GM12878 (cell line): ENCODE results near the gene CBX7. TPM values are rescaled to one million over a fixed set of nuclear protein-coding genes. Genes with fewer than 3 reads are reported as not detected.

Experiments used
- ATAC-seq: fragments of 200-7000 bp; cut with Tn5 transposase; 3 replicates; pipeline ENCODE4 v1.9.1; 2020; ENCODE audit warnings: mild to moderate bottlenecking, moderate library complexity
- BruUV-seq: library from RNA; stranded (reverse); fragments of 400-500 nt; replicated peaks from 2 replicates; lab custom pipeline; 2021; lab: Mats Ljungman, UMichigan
- CTCF ChIA-PET: fragments of 300-600 bp; sonication (Branson Sonifier 250); formaldehyde crosslinking; extraction: SDS; loops from one replicate; lab custom pipeline; 2021; ENCODE audit warnings: inconsistent platforms; lab: Yijun Ruan, JAX
- POLR2A ChIA-PET: fragments of 350-600 bp; formaldehyde crosslinking; extraction: SDS; loops from one replicate; lab custom pipeline; 2021; ENCODE audit warnings: inconsistent platforms; lab: Charles Lee
- RAD21 ChIA-PET: fragments of 300-600 bp; sonication (Branson Sonifier 250); formaldehyde crosslinking; loops from one replicate; lab custom pipeline; 2023; ENCODE audit warnings: antibody characterized with exemption; ENCODE audit not compliant: unreplicated experiment; lab: Charles Lee
- SMC1A ChIA-PET: fragments of 300-600 bp; sonication (Branson Sonifier 250); formaldehyde crosslinking; loops from one replicate; lab custom pipeline; 2023; ENCODE audit not compliant: unreplicated experiment, uncharacterized antibody; lab: Charles Lee
- DNase-seq: peaks from one replicate; pipeline ENCODE4 v3.0.0-alpha.2; 2011; ENCODE audit warnings: low read depth, low spot score
- FAIRE-seq: peaks from 3 replicates; lab custom pipeline; 2011; peaks lifted over from hg19 to GRCh38; lab: Jason Lieb, UNC
- H2AFZ ChIP-seq: 2 replicates; pipeline ENCODE4 v1.6.0; 2011; ENCODE audit warnings: low read depth, low read length, control low read depth; ENCODE audit not compliant: control insufficient read depth
- H3K27ac ChIP-seq: 2 replicates; pipeline ENCODE4 v1.5.1; 2011; ENCODE audit warnings: control low read depth; ENCODE audit not compliant: control insufficient read depth, insufficient read depth
- H3K27me3 ChIP-seq, 2 experiments: replicated peaks in 1 of 2; 2 replicates each; pipeline versions ENCODE4 v1.6.0 to v1.6.1; 2011; ENCODE audit warnings: low read length in 1 of 2; ENCODE audit not compliant: control insufficient read depth in 2 of 2, insufficient read depth in 2 of 2
- H3K36me3 ChIP-seq, 2 experiments: 2 replicates each; pipeline ENCODE4 v1.5.1; 2011; ENCODE audit warnings: low read length in 1 of 2; ENCODE audit not compliant: control insufficient read depth in 2 of 2, insufficient read depth in 2 of 2
- H3K4me1 ChIP-seq: 2 replicates; pipeline ENCODE4 v1.6.1; 2011; ENCODE audit warnings: mild to moderate bottlenecking, low read length, moderate library complexity, mixed read lengths; ENCODE audit not compliant: control insufficient read depth, insufficient read depth
- H3K4me2 ChIP-seq: 2 replicates; pipeline ENCODE4 v1.6.0; 2011; ENCODE audit warnings: control low read depth; ENCODE audit not compliant: control insufficient read depth, insufficient read depth
- H3K4me3 ChIP-seq: fragments of 200-600 bp; sonication (generic); 2 replicates; pipeline ENCODE4 v1.5.1; 2016
- H3K79me2 ChIP-seq: 2 replicates; pipeline ENCODE4 v1.6.0; 2011; ENCODE audit warnings: low read length; ENCODE audit not compliant: control insufficient read depth, insufficient read depth
- H3K9ac ChIP-seq: 2 replicates; pipeline ENCODE4 v1.8.0; 2011; ENCODE audit warnings: low read length, control low read depth, mixed read lengths; ENCODE audit not compliant: control insufficient read depth, insufficient read depth
- H3K9me3 ChIP-seq: replicated peaks from 3 replicates; pipeline ENCODE4 v1.5.1; 2011; ENCODE audit warnings: mild to moderate bottlenecking, low read length; ENCODE audit not compliant: control insufficient read depth, insufficient read depth
- H4K20me1 ChIP-seq: 2 replicates; pipeline ENCODE4 v1.6.0; 2011; ENCODE audit not compliant: control insufficient read depth, insufficient read depth
- BCL11A ChIP-seq: IDR thresholded peaks from 2 replicates; pipeline ENCODE4 v1.6.1; 2011; ENCODE audit warnings: low read depth, low read length
- EP300 ChIP-seq, 2 experiments: fragments of 150-350 bp in 1 of 2; IDR thresholded peaks; 2 replicates each; pipeline ENCODE4 v1.6.1; 2011 to 2012; ENCODE audit warnings: low read depth in 2 of 2, low read length in 2 of 2, borderline replicate concordance in 1 of 2, improper control_type of control experiment in 1 of 2, inconsistent platforms in 1 of 2; ENCODE audit not compliant: control insufficient read depth in 1 of 2
- FOS ChIP-seq: IDR thresholded peaks from 3 replicates; pipeline ENCODE4 v1.6.1; 2011; ENCODE audit warnings: borderline replicate concordance; ENCODE audit not compliant: insufficient read length; ENCODE audit errors: extremely low read depth
- HCFC1 ChIP-seq: fragments of 150-350 bp; IDR thresholded peaks from 2 replicates; pipeline ENCODE4 v1.6.1; 2014; ENCODE audit warnings: low read length
- NR2C1 ChIP-seq: fragments of 450-650 bp; IDR thresholded peaks from 2 replicates; pipeline ENCODE4 v1.6.1; 2017; ENCODE audit warnings: antibody characterized with exemption, mild to moderate bottlenecking, moderate library complexity
- PML ChIP-seq: IDR thresholded peaks from 2 replicates; pipeline ENCODE4 v1.6.1; 2012; ENCODE audit warnings: low read length, inconsistent platforms
- POLR2A ChIP-seq: IDR thresholded peaks from 2 replicates; pipeline ENCODE4 v1.6.1; 2011; ENCODE audit warnings: low read depth, mild to moderate bottlenecking, low read length
- RFX5 ChIP-seq: IDR thresholded peaks from 2 replicates; pipeline ENCODE4 v1.6.1; 2011; ENCODE audit warnings: low read depth, low read length, improper control_type of control experiment
- ZNF217 ChIP-seq: fragments of 450-650 bp; IDR thresholded peaks from 2 replicates; pipeline ENCODE4 v1.6.1; 2017; ENCODE audit warnings: antibody characterized with exemption, mild to moderate bottlenecking
- WGBS: methylation state at CpG from one replicate; pipeline ENCODE4 v1.1.6; 2016; ENCODE audit warnings: low lambda C conversion rate; ENCODE audit not compliant: insufficient replicate concordance, insufficient coverage; ENCODE audit errors: missing lambda C conversion rate; 5-methylcytosine and 5-hydroxymethylcytosine counted together
- in situ Hi-C: fragments of 300-500 bp; cut with MboI; formaldehyde crosslinking; loops from 9 replicates; pipeline ENCODE4 v1.14.3; 2018; ENCODE audit warnings: mixed read lengths
- intact Hi-C: fragments of 100-400 bp; cut with micrococcal nuclease; formaldehyde crosslinking; loops from one replicate; pipeline ENCODE4 v1.14.2; 2022; ENCODE audit not compliant: unreplicated experiment
- polyA plus RNA-seq, 11 experiments: library from polyadenylated mRNA; depleted of rRNA in 4 of 11; unstranded in 6 of 11; stranded (reverse) in 5 of 11; fragments of >200 nt; fragmentation: Nextera tagmentation in 4 of 11; fragmentation: Illumina TruSeq in 1 of 11; extraction: Ambion mirVana in 4 of 11; extraction: Trizol in 1 of 11; gene quantifications; 1 replicate in 1 of 11; 2 replicates in 10 of 11; pipeline versions ENCODE4 v1.2.1 to v1.2.3, GENCODE V29; 2011 to 2016; ENCODE audit warnings: inconsistent platforms in 2 of 11, missing spikeins in 2 of 11, low read depth in 1 of 11
- total RNA-seq, 4 experiments: library from RNA; depleted of rRNA in 3 of 4; stranded (reverse); fragments of >200 nt in 3 of 4; fragmentation: Illumina TruSeq in 1 of 4; extraction: Trizol in 1 of 4; gene quantifications; 2 replicates each; pipeline versions ENCODE4 v1.2.1 to v1.2.3, GENCODE V29; 2013 to 2021
- TF ChIP-seq, protein P1 (sequence below): IDR thresholded peaks from 2 replicates; pipeline ENCODE4 v1.6.1; 2012; ENCODE audit warnings: low read depth, low read length, improper control_type of control experiment

CBX7 gene
- total and polyA plus RNA-seq, 10 of the 15 experiments (the other 5 are each of a cell fraction or from before 2014, with no cell fraction given) = 0.18 to 17.2 (median 5.6) TPM

DNA sequence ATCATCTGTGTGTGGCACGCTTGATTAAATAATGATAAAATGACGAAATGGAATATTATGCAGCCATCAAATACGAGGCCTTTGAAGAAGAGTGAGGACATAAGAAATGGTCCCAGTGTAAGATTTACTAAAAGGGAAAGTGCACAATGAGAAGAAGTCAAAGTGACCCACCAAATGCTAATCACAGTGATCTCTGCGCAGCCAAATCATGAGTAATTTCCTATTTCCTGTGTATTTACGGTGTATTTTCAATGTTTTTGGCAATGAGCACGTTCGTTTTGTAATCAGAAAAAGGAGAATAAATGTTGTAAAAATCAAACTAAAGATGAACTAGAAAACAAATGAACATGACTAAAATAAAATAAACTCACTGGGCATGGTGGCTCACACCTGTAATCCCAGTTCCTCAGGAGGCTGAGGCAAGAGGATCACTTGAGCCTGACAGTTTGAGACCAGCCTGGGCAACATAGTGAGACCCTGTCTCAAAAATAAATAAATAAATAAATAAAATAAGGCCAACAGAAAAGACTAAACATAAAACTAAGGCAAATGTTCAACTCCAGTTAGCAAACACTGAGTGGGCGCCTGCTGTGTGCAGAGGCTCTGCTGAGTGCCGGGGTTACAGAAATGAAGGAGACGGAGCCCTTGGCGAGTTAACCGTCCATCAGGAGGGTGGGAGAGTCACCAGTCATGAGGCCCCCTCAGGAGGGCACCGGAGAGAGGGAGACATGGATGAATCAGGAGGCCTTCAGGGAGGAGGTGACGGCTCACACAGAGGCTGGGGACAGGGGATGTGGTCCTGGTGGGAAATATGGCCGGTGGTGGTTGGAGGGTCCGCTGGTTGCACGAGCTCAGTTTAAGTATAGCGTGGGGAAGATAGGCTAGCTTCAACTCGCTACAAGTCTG is 26.0 kb upstream of the CBX7 start:
- no peak overlapping the region for H3K9ac ChIP-seq
- POLR2A ChIA-PET = interaction anchor here (0.6 kb wide), 1 partner anchor 90 kb away, joined by 3 read pairs; no protein-coding TSS in a partner anchor
- H3K9me3 ChIP-seq = no peaks in the 10 kb centered on the region; the same call in 2 of the 3 replicates
- H3K36me3 ChIP-seq = no peaks in the 10 kb centered on the region
- intact Hi-C loops = no loop called here
- H3K4me1 ChIP-seq = peaks cover 4% of the 10 kb centered on the region
- SMC1A ChIA-PET = interaction anchor here (1.2 to 1.3 kb wide), 2 partner anchors 127 to 137 kb away, joined by 3 read pairs; no protein-coding TSS in a partner anchor
- RAD21 ChIA-PET = interaction anchor here (0.8 kb wide), 1 partner anchor 7 kb away, joined by 3 read pairs; no protein-coding TSS in a partner anchor
- no peak overlapping the region for H2AFZ ChIP-seq
- H4K20me1 ChIP-seq = no peaks in the 10 kb centered on the region
- H3K27me3 ChIP-seq = no peaks in the 10 kb centered on the region
- CTCF ChIA-PET = interaction anchor here (0.5 to 1.1 kb wide), 2 partner anchors 7 to 10 kb away, joined by 3 read pairs; no protein-coding TSS in a partner anchor
- no peaks in the 10 kb centered on the region for H3K79me2 ChIP-seq
- no peak for ATAC-seq
- in situ Hi-C loops = no loop called here
- no peak overlapping the region for H3K27ac ChIP-seq
- no peak overlapping the region for H3K4me2 ChIP-seq
- no peak overlapping the region for H3K4me3 ChIP-seq
- TF ChIP-seq POLR2A (no peak), PML (no peak), BCL11A (no peak), ZNF217 (no peak), RFX5 (no peak), EP300 (IDR thresholded peaks at IDR 0.05; ENCODE audit: borderline replicate concordance in 1 of 2, control insufficient read depth in 1 of 2, low read depth in 2 of 2, low read length in 2 of 2) (no peak), FOS (no peak), HCFC1 (no peak), NR2C1 (no peak)
- TF ChIP-seq, protein P1, sequence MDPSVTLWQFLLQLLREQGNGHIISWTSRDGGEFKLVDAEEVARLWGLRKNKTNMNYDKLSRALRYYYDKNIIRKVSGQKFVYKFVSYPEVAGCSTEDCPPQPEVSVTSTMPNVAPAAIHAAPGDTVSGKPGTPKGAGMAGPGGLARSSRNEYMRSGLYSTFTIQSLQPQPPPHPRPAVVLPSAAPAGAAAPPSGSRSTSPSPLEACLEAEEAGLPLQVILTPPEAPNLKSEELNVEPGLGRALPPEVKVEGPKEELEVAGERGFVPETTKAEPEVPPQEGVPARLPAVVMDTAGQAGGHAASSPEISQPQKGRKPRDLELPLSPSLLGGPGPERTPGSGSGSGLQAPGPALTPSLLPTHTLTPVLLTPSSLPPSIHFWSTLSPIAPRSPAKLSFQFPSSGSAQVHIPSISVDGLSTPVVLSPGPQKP = no peak
- WGBS = 51% methylated on average over 19 of the region's 19 CpGs
- no peak for DNase-seq
- no peak for FAIRE-seq
- no TSS peak for BruUV-seq
